NT2/D1 (cell line): ENCODE results near the gene PAXIP1.

Experiments
- YY1 ChIP-seq: IDR thresholded peaks from 2 replicates; pipeline ENCODE4 v1.6.1; 2011; ENCODE audit not compliant: insufficient read length, insufficient read depth
- ZNF274 ChIP-seq: IDR thresholded peaks from 2 replicates; pipeline ENCODE4 v1.6.1; 2011; ENCODE audit warnings: mild to moderate bottlenecking, low read depth, low read length

DNA sequence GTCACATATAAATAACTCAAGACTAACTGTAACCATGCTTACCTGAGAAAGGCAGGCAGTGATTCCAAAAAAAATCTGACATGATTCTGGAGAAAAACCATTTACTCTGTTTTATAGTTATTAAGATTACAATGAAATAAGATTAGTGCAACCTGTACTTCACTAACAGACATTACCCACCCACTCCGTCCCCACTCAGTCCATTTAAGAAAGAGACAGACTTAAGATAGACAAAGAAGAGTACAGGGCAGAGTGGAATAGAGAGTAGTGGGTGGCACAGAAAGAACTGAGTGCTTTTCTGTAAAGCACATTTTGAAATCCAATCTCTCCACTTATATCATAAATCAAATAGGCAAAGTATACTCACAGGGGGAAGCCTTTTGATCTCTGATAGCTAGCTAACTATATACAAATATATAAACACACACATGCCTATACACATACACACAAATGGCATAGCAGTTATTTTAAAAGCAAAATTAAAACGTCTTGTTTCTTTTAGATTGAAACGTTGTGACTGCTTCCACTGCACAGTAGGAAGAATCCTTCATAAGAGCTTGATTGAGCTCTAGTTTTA is 11.9 kb downstream of the PAXIP1 start:
- TF ChIP-seq ZNF274 (no peak), YY1 (no peak)
